HG03064 (cell line): Measurements from ENCODE around the gene PPDPF.

Experiments
- ATAC-seq: cut with Tn5 transposase; IDR thresholded peaks from one replicate; pipeline ENCODE4 v1.9.1; 2021; ENCODE audit warnings: low read depth; ENCODE audit not compliant: unreplicated experiment

The PPDPF gene

DNA sequence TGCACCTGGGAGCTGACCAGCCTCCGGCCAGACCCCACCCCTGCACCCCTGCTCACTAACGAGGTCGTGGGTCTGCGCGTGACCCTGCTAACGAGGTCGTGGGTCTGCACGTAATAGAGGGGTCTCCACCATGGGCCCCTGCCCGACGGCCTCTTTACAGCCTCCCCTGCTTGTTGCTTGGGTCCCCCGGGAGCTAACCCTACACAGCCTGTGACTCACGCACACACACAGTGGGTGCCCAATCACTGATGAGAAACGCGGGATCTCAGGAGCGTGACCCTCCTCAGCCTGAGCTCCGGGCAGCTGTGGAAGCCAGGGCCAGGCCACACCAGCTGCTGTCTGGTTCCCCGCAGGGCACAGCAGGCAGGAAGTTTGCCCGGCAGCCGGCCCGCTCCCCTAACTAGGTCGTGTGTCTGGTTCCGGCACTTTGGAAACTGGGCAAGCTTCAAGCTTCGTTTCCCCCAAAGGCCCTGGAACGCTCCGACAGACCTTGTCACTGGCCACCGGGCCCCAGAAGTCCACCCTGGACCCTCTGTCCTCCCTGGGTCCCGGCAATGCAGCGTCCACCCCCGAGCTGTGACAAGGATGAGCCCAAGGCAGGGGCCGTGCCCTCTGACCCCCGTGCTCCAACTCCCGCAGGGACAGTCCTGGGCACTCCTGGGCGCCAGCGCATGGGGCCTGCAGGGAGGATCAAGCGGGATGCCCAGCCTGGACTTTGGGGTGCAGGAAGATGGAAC is 15.8 kb downstream of the PPDPF start:
- no peak for ATAC-seq

DNA sequence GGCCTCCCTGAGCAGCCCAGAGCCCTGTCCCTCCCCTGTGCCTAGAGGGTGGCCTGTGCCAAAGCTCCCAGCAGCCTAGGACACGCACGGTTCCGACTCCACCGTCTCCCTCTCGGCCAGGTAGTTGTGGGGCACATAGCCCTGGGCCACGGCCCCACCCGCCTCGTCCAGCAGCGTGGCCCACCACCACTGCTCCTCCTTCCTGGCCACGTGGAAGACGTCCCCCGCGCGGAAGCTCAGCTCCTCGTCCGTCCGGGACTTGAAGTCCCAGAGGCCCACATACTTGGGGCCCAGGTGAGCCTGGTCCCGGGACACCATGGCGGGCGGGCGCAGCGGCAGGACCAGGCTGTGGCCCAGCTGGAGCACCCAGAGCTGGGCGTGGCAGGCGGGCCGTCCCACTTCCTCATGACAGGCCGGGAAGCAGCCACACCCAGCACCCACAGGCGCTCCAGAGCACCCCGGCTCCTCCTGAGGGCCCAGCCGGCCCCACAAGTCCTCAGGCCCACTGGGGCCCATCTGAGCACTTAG is 16.5 kb downstream of the PPDPF start, which contains the start of gene PTK6:
PTK6 (minus strand) TSS at position 380 of the 528 bp plus-strand sequence; CDS start at position 318, 62 bp downstream.
- no peak for ATAC-seq

- peak; percentile 81 for ATAC-seq
Observed at GRCh38 chr20:63537525-63538203, 17.1 kb downstream of the PPDPF start.

- ATAC-seq = no peak
Observed at GRCh38 chr20:63538204-63539091, 17.9 kb downstream of the PPDPF start.

DNA sequence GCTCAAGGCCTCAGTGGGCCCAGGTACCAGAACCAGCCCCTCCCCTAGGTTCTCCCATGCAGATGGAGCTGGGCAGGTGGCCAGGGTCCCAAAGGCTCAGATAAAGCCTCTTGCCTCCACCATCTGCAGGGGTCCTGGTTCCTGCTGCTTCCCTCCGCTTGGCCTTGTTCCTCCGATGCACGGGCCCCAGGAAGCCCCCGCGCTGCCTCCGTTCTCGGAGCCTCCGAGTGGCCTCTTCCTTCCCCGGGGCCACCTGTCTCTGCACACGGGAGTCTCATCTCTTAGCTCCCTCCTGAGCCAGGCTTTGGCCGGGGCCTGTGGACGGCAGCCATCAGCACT is 18.5 kb downstream of the PPDPF start:
- no peak for ATAC-seq

DNA sequence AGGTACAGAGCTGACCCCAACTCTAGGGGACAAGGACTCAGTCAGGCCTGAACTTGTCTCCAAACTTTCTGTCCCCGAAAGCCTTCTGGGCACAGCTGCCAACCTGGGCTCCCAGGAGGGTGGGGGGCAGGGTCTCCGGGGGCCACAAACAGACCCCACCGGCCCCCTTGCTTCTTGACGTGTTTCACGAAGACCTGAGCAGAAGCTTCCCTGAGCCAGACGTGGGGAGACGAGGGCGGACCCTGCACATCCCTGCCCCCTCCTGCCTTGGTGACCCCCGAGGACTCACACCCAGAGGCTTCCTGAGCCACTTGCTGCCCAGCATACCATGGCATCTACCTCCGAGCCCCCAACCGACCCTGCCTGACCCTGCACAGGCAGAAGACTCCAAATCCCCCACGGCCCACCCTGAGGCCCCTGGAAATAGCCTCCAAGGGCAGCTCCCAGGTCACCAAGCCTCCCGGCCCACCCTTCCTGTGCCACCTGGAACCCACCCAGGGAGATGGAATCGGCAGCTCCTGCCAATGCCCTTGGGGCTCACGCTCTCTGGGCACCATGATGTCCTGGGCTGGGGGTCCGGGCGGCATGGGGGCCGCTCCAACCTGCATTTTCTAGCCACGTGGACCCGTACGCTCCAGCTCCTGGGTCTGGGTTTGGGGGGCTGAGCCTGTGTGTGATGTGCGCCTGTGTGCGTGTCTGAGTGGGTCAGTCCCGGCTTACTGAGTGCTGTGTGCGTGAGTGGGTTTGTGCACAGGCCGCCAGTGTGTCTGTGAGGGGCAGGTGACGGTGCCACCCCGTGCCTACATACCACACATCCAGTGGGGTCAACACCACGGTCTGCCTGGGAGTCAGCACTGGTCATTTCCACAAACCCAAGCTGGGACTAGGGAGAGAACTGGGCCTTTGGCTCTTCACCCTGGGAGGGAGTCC is 19.1 kb downstream of the PPDPF start:
- no peak for ATAC-seq

DNA sequence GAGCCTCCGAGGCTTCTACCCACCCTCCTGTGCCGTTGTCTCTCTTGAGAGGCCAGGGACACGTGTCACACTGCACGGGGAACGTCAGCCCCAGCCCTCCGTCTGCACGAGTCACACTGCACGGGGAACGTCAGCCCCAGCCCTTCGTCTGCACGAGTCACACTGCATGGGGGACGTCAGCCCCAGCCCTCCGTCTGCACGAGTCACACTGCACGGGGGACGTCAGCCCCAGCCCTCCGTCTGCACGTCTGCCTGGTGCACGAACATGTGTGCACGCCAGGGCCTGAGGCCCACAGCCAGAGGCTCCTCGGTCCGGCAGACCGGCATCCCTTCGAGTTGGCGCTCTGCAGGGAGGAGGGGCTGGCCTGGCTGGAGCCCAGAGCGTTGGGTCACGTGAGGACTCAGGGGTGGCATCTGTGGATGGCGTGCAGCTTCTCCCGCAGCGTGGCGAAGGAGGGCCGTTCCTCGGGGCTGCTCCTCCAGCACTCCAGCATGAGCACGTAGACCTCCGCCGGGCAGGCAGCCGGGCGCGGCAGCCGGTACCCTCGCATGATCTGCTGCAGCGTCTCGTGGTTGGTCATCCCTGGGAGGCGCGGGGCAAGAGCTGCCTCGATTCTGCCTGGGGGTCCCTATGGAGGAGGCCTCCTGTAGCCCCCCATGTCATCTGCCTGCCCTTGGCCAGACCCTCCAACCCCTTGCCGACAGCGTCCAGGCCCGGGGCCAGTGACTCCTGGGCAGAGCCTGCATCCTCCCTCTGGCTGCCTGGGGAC is 20.0 kb downstream of the PPDPF start:
- ATAC-seq = no peak

DNA sequence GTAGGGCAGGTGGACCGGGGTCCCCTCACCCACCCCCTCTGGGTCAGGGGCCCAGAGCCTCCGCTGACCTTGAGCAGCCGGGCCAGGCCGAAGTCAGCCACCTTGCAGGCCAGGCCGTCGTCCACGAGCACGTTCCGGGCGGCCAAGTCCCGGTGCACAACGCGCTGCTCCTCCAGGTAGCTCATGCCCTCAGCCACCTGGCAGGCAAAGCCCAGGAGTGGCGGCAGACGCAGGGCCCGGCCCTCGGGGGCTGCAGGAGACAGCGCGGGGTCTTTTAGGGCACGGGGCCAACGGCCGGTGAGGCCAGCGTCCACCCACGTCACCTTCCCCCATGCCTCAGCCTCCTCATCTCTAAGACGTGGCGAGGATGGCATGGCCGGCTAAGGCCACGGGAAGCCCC is 20.8 kb downstream of the PPDPF start:
- ATAC-seq = no peak

DNA sequence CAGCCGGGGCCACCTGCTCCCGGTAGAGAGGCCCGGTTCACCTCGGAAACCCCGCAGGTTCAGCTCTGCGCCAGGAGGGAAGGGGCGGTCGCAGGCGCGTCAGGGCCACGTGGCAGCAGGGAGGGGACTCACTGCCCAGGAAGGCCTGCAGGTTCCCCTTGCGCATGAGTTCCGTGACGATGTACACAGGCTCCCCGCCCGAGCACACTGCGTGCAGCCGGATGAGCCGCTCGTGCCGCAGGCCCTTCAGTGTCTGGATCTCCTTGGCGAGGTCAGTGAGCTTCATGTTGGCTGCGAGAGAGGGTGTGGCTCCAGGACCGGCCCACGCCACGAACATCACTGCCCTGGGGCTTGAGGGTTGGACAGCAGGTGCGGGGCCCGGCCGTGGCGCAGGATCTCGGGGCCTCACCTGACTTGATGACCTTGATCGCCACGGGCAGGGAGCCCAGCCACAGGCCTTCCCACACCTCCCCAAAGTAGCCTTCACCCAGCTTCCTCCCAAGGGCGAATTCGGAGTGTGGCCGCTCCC is 21.5 kb downstream of the PPDPF start:
- no peak for ATAC-seq

DNA sequence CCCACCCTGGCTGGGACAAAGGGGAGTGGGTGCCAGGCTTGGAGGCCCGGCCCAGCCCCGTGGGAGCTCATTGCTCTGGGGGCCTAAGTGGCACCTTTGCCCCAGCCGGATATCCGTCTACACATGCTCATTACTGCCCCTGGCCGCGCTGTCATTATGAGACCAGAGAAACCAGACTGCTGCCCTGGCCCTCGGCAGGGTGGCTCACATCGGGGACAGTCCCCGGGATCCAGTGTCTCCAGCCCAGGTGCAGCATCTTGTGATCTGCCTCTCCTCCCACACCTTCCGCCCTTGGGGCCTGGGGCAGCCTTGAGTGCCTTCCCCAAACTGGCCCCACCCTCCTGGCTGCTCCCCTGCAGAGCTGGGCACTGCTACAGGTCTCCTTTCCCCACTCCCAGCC is 22.1 kb downstream of the PPDPF start:
- ATAC-seq = no peak

DNA sequence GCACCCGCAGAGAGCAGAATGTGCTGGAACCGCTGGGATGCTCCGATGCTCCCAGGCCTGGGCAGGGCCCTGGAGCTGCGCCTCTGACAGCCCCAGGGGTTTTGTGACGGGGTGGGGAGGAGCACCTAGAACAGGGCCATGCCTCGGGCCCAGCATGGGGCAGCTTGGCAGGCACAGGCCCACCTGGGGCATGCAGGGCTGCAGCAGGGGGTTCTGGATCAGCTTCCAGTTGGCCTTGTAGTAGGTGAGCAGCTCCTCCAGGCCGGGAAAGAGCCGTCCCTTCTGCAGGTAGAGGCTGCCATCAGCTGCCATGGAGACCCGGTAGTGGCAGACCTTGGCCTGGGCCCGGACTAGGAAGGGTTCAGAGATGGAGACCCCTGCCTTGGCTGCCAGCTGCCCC is 22.6 kb downstream of the PPDPF start:
- ATAC-seq = no peak

DNA sequence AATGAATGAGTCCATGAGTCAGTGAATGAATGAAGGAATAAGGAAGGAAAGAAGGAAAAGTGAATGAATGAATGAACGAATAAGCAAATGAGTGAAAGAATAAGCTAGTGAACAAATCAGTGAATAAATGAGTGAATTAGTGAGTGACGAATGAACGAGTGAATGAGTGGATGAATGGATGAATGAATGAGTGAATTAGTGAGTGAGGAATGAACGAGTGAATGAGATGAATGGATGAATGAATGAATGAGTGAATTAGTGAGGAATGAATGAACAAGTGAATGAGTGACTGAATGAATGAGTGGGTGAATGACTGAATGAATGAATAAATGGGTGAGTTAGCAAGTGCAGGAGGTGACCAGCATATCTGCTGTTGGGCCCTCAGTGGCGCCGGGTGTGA is 23.2 kb downstream of the PPDPF start:
- no peak for ATAC-seq

GRCh38 chr20:63544241-63544957 is 23.8 kb downstream of the PPDPF start:
- no peak for ATAC-seq

GRCh38 chr20:63544958-63545516 is 24.5 kb downstream of the PPDPF start:
- ATAC-seq = no peak

GRCh38 chr20:63545814-63546213 is 25.2 kb downstream of the PPDPF start:
- ATAC-seq = no peak

DNA sequence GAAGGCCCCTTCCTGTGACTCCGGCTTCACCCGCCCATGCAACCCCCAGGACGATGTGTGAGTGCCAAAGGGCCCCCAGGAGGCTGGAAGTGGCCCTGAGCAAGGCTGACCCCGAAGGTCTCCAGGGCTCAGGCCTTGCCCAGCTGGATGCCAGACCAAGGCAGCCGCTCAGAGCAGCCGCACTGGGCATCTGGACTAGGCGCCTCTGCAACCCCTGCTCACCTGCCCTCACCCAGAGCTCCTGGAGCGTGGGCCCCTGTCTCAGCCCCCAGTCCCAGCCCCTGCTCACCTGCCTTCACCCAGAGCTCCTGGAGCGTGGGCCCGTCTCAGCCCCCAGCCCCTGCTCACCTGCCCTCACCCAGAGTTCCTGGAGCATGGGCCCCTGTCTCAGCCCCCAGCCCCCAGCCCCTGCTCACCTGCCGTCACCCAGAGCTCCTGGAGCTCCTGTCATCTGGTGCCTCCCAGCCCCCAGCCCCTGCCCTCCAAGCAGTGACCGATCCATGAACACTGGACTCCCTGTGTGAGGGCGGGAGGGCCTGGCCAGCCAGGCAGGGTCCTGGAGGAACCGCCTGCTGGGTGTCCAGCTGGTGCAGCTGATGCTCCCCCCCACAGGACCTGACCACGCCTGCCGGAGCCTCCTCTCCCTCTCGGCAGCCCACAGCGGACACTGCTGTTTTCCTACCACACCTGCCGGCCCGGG is 25.8 kb downstream of the PPDPF start:
- ATAC-seq = no peak

DNA sequence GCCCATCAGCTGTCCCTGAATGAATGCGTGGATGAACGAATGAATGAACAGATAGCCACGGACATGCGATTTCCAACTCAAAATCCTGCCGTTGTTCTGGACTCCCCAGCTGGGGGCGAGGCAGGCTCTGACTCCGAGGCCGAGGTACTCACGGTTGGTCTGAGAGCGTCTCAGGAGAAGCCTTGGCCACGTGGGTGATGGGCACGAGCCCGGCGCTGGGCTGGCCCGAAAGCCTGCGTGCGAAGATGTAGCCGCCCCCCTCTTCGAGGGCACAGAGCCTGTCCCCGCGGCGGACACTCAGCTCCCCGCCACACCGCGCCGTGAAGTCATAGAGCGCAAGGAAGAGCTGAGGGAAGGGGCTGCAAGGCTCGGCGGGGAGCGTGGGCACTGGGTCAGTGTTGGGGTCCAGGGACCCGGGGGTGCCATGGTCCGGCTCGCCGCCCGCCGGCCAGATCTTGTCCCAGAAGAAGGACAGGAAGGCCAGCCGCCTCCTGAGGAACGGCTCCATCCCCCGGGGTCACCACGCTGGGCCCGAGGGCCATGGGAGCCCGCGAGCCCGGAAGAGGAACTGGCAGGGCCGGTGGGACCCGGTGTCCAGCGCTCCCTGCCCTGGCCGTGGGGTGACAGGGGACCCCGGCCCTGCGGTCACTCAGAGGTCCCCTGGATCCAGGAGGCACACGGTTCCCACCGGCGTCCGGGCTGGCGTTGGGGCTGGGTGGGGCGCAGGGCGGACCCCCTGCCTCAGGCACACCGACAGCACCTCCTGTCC is 26.6 kb downstream of the PPDPF start:
- no peak for ATAC-seq
